GM23248 (cell line): ENCODE data around the gene EOLA1.

Experiments used
- EZH2 ChIP-seq: fragments of 200-600 bp; sonication (generic); IDR thresholded peaks from 2 replicates; pipeline ENCODE4 v1.6.1; 2018; ENCODE audit warnings: antibody characterized with exemption, mild to moderate bottlenecking; ENCODE audit not compliant: insufficient read depth, poor library complexity, severe bottlenecking
- EZH2phosphoT487 ChIP-seq: fragments of 200-600 bp; sonication (generic); IDR thresholded peaks from 2 replicates; pipeline ENCODE4 v1.6.1; 2018; ENCODE audit warnings: antibody characterized with exemption, moderate library complexity, mild to moderate bottlenecking, low read depth; ENCODE audit not compliant: insufficient read depth

DNA sequence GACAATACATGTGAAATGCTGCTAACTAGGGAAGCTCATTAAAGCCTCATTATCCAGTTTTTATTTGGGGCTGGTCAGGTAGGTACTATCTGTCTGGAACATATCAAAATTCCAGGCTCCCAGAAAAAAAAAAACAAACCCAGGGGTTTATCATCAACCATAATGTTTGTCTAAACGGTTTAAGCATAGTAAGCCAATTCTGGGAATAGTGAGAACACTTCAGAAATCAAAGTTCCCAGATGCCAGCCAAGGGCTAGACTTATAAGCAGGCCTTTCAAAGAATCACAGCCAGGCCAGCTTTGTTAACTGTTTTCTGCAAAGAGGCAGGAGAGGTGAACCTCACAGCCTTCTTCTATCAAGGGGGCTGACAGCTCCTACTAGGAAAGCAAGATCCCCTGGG lies 43.8 kb upstream of the EOLA1 start:
- TF ChIP-seq EZH2 (no peak), EZH2phosphoT487 (no peak)
